GM19328 (cell line): Measurements from ENCODE around the gene GABPB1.

Source experiments
- ATAC-seq: cut with Tn5 transposase; IDR thresholded peaks from one replicate; pipeline ENCODE4 v1.9.1; 2021; ENCODE audit warnings: mild to moderate bottlenecking, moderate library complexity; ENCODE audit not compliant: unreplicated experiment

GABPB1 gene

GRCh38 chr15:50246631-50247030 is 108.4 kb downstream of the GABPB1 start:
- no peak for ATAC-seq

- no peak for ATAC-seq
Measured at GRCh38 chr15:50244959-50245624, 109.9 kb downstream of the GABPB1 start.

- ATAC-seq: no peak
Measured at GRCh38 chr15:50244153-50244552, 110.8 kb downstream of the GABPB1 start.

- ATAC-seq: no peak
Measured at GRCh38 chr15:50241684-50242450, 113.1 kb downstream of the GABPB1 start.

- no peak for ATAC-seq
Measured at GRCh38 chr15:50238255-50238654, 116.7 kb downstream of the GABPB1 start.

GRCh38 chr15:50236433-50236832 is 118.6 kb downstream of the GABPB1 start:
- no peak for ATAC-seq

GRCh38 chr15:50235794-50236193 is 119.2 kb downstream of the GABPB1 start:
- ATAC-seq: no peak

GRCh38 chr15:50234764-50235163 is 120.2 kb downstream of the GABPB1 start:
- no peak for ATAC-seq

GRCh38 chr15:50233192-50233736 is 121.7 kb downstream of the GABPB1 start:
- ATAC-seq: no peak

GRCh38 chr15:50232791-50233190 is 122.2 kb downstream of the GABPB1 start:
- no peak for ATAC-seq

GRCh38 chr15:50231761-50232160 is 123.2 kb downstream of the GABPB1 start:
- no peak for ATAC-seq

GRCh38 chr15:50229336-50229735 is 125.7 kb downstream of the GABPB1 start:
- no peak for ATAC-seq

- ATAC-seq: no peak
Measured at GRCh38 chr15:50228866-50229265, 126.1 kb downstream of the GABPB1 start.

GRCh38 chr15:50227076-50227475 is 127.9 kb downstream of the GABPB1 start:
- no peak for ATAC-seq

GRCh38 chr15:50225938-50226337 is 129.1 kb downstream of the GABPB1 start:
- no peak for ATAC-seq
